SK-N-SH (cell line): ENCODE results near the gene RPGRIP1L. TPM values are rescaled to one million over a fixed set of nuclear protein-coding genes. Genes with fewer than 3 reads are reported as not detected.

ENCODE experiments used
- CTCF ChIA-PET: fragments of 300-600, 350-600 bp; formaldehyde crosslinking; extraction: SDS; loops from one replicate; lab custom pipeline; 2021; lab: Yijun Ruan, JAX
- POLR2A ChIA-PET: fragments of 350-600 bp; sonication (Branson Sonifier 250); formaldehyde crosslinking; extraction: SDS; loops from one replicate; lab custom pipeline; 2020; ENCODE audit warnings: antibody characterized with exemption, inconsistent platforms; lab: Yijun Ruan, JAX
- DNase-seq: peaks from one replicate; pipeline ENCODE4 v3.0.0; 2012
- H2AFZ ChIP-seq: fragments of 200-600 bp; sonication (generic); 2 replicates; pipeline ENCODE4 v1.8.1; 2016; ENCODE audit warnings: antibody characterized with exemption, mild to moderate bottlenecking, low read depth
- H3F3A ChIP-seq: fragments of 200-600 bp; sonication (generic); replicated peaks from 2 replicates; pipeline ENCODE3; 2016; ENCODE audit warnings: antibody characterized with exemption, mild to moderate bottlenecking; ENCODE audit not compliant: insufficient read depth
- H3K27ac ChIP-seq, 2 experiments: fragments of 200-500 bp in 1 of 2; fragments of 200-600 bp in 1 of 2; sonication (Bioruptor generic) in 1 of 2; sonication (generic), shearing (Covaris generic) in 1 of 2; 2 replicates each; pipeline versions ENCODE4 v1.5.1 to v1.6.1; 2014 to 2016; ENCODE audit warnings: low read depth in 2 of 2, inconsistent platforms in 1 of 2, low read length in 1 of 2, mild to moderate bottlenecking in 1 of 2, mixed read lengths in 1 of 2
- H3K27me3 ChIP-seq: fragments of 200-600 bp; sonication (generic), shearing (Covaris generic); 2 replicates; pipeline ENCODE4 v1.6.1; 2016; ENCODE audit warnings: mixed run types; ENCODE audit not compliant: insufficient read depth
- H3K36me3 ChIP-seq, 2 experiments: fragments of 200-500 bp in 1 of 2; fragments of 200-600 bp in 1 of 2; sonication (Bioruptor generic) in 1 of 2; sonication (generic) in 1 of 2; replicated peaks in 1 of 2; 2 replicates each; pipeline versions ENCODE3 to v1.5.1; 2014 to 2016; ENCODE audit warnings: low read length in 1 of 2, mild to moderate bottlenecking in 1 of 2; ENCODE audit not compliant: insufficient read depth in 2 of 2, control insufficient read depth in 1 of 2
- H3K4me1 ChIP-seq, 2 experiments: fragments of 200-500 bp in 1 of 2; fragments of 200-600 bp in 1 of 2; sonication (Bioruptor generic) in 1 of 2; sonication (generic), shearing (Covaris generic) in 1 of 2; 2 replicates each; pipeline versions ENCODE4 v1.5.1 to v1.6.1; 2014 to 2016; ENCODE audit warnings: low read depth in 1 of 2, low read length in 1 of 2, mixed run types in 1 of 2; ENCODE audit not compliant: insufficient read depth in 2 of 2, control insufficient read depth in 1 of 2
- H3K4me2 ChIP-seq: fragments of 200-600 bp; sonication (generic), shearing (Covaris generic); 2 replicates; pipeline ENCODE4 v1.6.1; 2017; ENCODE audit warnings: mixed run types
- H3K4me3 ChIP-seq, 2 experiments: fragments of 200-500 bp in 1 of 2; fragments of 200-600 bp in 1 of 2; sonication (Bioruptor generic) in 1 of 2; sonication (generic), shearing (Covaris generic) in 1 of 2; 2 replicates each; pipeline versions ENCODE4 v1.5.1 to v1.8.1; 2014 to 2016; ENCODE audit warnings: low read depth in 2 of 2, inconsistent platforms in 1 of 2, low read length in 1 of 2, mild to moderate bottlenecking in 1 of 2, mixed read lengths in 1 of 2, moderate library complexity in 1 of 2
- H3K79me2 ChIP-seq: fragments of 200-600 bp; sonication (generic); 2 replicates; pipeline ENCODE4 v1.8.1; 2017; ENCODE audit warnings: mild to moderate bottlenecking; ENCODE audit not compliant: insufficient read depth
- H3K9ac ChIP-seq: fragments of 200-600 bp; sonication (generic); 2 replicates; pipeline ENCODE4 v1.6.1; 2017; ENCODE audit warnings: mixed run types
- H3K9me2 ChIP-seq: fragments of 200-600 bp; sonication (generic); 2 replicates; pipeline ENCODE4 v1.6.1; 2017; ENCODE audit warnings: mixed run types
- H3K9me3 ChIP-seq: fragments of 200-600 bp; sonication (generic); 2 replicates; pipeline ENCODE4 v1.6.1; 2017; ENCODE audit warnings: mixed run types, mild to moderate bottlenecking, moderate library complexity
- H4K20me1 ChIP-seq: fragments of 200-600 bp; sonication (generic); 2 replicates; pipeline ENCODE4 v1.6.1; 2017; ENCODE audit warnings: mild to moderate bottlenecking, mixed run types; ENCODE audit not compliant: insufficient read depth
- ELF1 ChIP-seq: IDR thresholded peaks from 2 replicates; pipeline ENCODE4 v1.4.0; 2012
- FOXM1 ChIP-seq: IDR thresholded peaks from 2 replicates; pipeline ENCODE4 v1.4.0; 2012; ENCODE audit warnings: low read depth, mild to moderate bottlenecking
- GABPA ChIP-seq: IDR thresholded peaks from 2 replicates; pipeline ENCODE4 v1.4.0; 2012; ENCODE audit warnings: low read depth, mild to moderate bottlenecking
- JUND ChIP-seq: IDR thresholded peaks from 2 replicates; pipeline ENCODE4 v1.4.0; 2012
- MEF2A ChIP-seq: IDR thresholded peaks from 2 replicates; pipeline ENCODE4 v1.4.0; 2012; ENCODE audit warnings: low read depth, borderline replicate concordance
- MXI1 ChIP-seq: IDR thresholded peaks from 2 replicates; pipeline ENCODE4 v1.6.1; 2012; ENCODE audit warnings: mild to moderate bottlenecking, low read depth, low read length, improper control_type of control experiment
- NRF1 ChIP-seq: IDR thresholded peaks from 2 replicates; pipeline ENCODE4 v1.6.1; 2012; ENCODE audit warnings: low read depth, mild to moderate bottlenecking, low read length
- POLR2AphosphoS5 ChIP-seq: IDR thresholded peaks from 2 replicates; pipeline ENCODE4 v1.6.1; 2012; ENCODE audit warnings: low read depth, low read length
- RCOR1 ChIP-seq: fragments of 150-350 bp; IDR thresholded peaks from 2 replicates; pipeline ENCODE4 v1.6.1; 2017; ENCODE audit warnings: antibody characterized with exemption, low read length
- RFX5 ChIP-seq: IDR thresholded peaks from 2 replicates; pipeline ENCODE4 v1.6.1; 2012; ENCODE audit warnings: mild to moderate bottlenecking, improper control_type of control experiment, low read length
- RXRA ChIP-seq: IDR thresholded peaks from 2 replicates; pipeline ENCODE4 v1.4.0; 2012; ENCODE audit warnings: low read depth, mild to moderate bottlenecking, borderline replicate concordance
- SIN3A ChIP-seq: IDR thresholded peaks from 2 replicates; pipeline ENCODE4 v1.6.1; 2012; ENCODE audit warnings: low read depth, mild to moderate bottlenecking, low read length, moderate library complexity, borderline replicate concordance
- SMC3 ChIP-seq: IDR thresholded peaks from 2 replicates; pipeline ENCODE4 v1.6.1; 2012; ENCODE audit warnings: low read depth, low read length, improper control_type of control experiment
- TCF12 ChIP-seq: IDR thresholded peaks from 2 replicates; pipeline ENCODE4 v1.4.0; 2012
- YY1 ChIP-seq: IDR thresholded peaks from 2 replicates; pipeline ENCODE4 v1.4.0; 2012; ENCODE audit warnings: low read depth, mild to moderate bottlenecking
- WGBS: methylation state at CpG from one replicate; pipeline ENCODE4 v1.1.6; 2017; ENCODE audit warnings: low lambda C conversion rate; 5-methylcytosine and 5-hydroxymethylcytosine counted together
- polyA plus RNA-seq, 3 experiments: library from polyadenylated mRNA; depleted of rRNA; stranded (reverse); fragments of >200 nt; gene quantifications; 2 replicates each; pipeline ENCODE4 v1.2.3, GENCODE V29; 2012
- TF ChIP-seq, protein P1 (sequence below): IDR thresholded peaks from 2 replicates; pipeline ENCODE4 v1.4.0; 2012; ENCODE audit warnings: low read depth, borderline replicate concordance
- TF ChIP-seq, protein P2 (sequence below): IDR thresholded peaks from 2 replicates; pipeline ENCODE4 v1.4.0; 2012; ENCODE audit warnings: low read depth, borderline replicate concordance

The RPGRIP1L gene
- polyA plus RNA-seq, 1 of the 3 experiments (the other 2 are of a cell fraction) = 5.7 TPM

DNA sequence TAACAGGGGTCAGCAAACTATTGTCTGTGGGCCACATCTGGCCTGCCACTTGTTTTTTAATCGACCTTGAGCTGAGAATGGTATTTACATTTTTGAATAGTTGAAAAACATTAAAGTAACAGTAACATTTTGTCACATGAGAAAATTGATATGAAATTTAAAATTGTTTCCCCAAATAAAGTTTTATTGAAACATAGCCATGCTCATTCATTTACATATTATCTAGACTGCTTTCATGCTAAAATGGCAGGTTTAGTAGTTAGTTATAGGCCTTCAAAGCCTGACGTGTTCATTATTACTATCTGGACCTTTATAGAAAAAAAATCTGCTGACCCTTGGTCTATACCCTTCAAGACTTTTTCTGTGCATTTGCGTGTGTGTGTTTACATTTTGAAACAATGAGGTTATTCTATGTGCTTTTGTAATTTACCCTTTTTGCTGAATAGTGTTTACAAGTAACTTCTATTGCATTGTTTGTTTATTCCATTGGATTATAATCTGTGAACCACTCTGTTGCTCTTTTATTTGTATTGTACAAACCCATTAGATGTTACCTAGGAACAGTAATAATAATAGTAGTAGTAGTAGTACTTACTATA lies 37.4 kb upstream of the RPGRIP1L start:
- ChIA-PET POLR2A (interaction anchor here (0.5 kb wide), 1 partner anchor 237 kb away, joined by 3 read pairs; no protein-coding TSS in a partner anchor), CTCF (interaction anchor here (1.0 to 2.0 kb wide), 4 partner anchors 11 to 191 kb away, joined by 3 to 8 read pairs (median 4); no protein-coding TSS in a partner anchor)
- Histone ChIP-seq H4K20me1 (peaks cover 10% of the 10 kb centered on the region), H3K9me2 (no peaks in the 10 kb centered on the region), H3K4me1 (peaks cover 0 to 16% of the 10 kb centered on the region in 2 experiments; a peak in 2 of 4 replicates), H3F3A (no peaks in the 10 kb centered on the region), H3K4me3 (no peak overlapping the region), H3K4me2 (no peak overlapping the region), H3K27me3 (no peaks in the 10 kb centered on the region), H3K79me2 (peaks cover 49% of the 10 kb centered on the region), H3K36me3 (no peaks in the 10 kb centered on the region), H2AFZ (no peak overlapping the region), H3K9ac (no peak overlapping the region), H3K27ac (no peak overlapping the region)
- DNase-seq = no peak
- WGBS = 69% methylated on average over 3 of the region's 3 CpGs
- TF ChIP-seq, protein P1, sequence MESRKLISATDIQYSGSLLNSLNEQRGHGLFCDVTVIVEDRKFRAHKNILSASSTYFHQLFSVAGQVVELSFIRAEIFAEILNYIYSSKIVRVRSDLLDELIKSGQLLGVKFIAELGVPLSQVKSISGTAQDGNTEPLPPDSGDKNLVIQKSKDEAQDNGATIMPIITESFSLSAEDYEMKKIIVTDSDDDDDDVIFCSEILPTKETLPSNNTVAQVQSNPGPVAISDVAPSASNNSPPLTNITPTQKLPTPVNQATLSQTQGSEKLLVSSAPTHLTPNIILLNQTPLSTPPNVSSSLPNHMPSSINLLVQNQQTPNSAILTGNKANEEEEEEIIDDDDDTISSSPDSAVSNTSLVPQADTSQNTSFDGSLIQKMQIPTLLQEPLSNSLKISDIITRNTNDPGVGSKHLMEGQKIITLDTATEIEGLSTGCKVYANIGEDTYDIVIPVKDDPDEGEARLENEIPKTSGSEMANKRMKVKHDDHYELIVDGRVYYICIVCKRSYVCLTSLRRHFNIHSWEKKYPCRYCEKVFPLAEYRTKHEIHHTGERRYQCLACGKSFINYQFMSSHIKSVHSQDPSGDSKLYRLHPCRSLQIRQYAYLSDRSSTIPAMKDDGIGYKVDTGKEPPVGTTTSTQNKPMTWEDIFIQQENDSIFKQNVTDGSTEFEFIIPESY = no peak
- TF ChIP-seq ELF1 (no peak), MEF2A (no peak), NRF1 (no peak), JUND (no peak), GABPA (no peak), RFX5 (no peak), RXRA (no peak), SIN3A (no peak), TCF12 (no peak), YY1 (no peak), SMC3 (no peak), POLR2AphosphoS5 (no peak), FOXM1 (no peak), MXI1 (no peak), RCOR1 (no peak)
- TF ChIP-seq, protein P2, sequence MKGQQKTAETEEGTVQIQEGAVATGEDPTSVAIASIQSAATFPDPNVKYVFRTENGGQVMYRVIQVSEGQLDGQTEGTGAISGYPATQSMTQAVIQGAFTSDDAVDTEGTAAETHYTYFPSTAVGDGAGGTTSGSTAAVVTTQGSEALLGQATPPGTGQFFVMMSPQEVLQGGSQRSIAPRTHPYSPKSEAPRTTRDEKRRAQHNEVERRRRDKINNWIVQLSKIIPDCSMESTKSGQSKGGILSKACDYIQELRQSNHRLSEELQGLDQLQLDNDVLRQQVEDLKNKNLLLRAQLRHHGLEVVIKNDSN = no peak
- TF ChIP-seq, all 33 proteins: peak for 0
- H3K9me3 ChIP-seq = no peaks in the 10 kb centered on the region

DNA sequence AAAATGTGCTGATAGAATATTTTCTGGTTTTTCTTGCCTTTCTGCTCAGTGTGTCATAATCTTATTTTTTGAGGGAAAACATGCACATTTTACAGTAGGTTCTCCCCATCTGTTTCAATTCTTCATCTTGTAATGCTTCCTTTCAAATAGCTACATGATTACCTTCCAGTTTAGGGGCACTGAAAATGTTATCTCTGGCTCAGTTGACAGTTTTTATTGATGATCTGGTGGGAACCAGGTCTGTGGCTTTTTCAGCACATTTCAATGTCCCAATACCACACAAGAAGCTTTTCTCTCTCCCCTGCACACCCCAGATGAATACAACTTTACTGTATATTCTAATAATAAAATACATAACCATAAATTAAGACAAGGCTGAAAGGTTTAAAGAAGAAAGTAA lies 36.8 kb upstream of the RPGRIP1L start:
- Histone ChIP-seq H3K27me3 (no peaks in the 10 kb centered on the region), H3K4me2 (no peak overlapping the region), H3K9me2 (no peaks in the 10 kb centered on the region), H3K4me1 (peaks cover 0 to 15% of the 10 kb centered on the region in 2 experiments; a peak in 2 of 4 replicates), H3K27ac (no peak overlapping the region), H4K20me1 (peaks cover 10% of the 10 kb centered on the region), H3K4me3 (no peak overlapping the region), H2AFZ (no peak overlapping the region), H3K36me3 (no peaks in the 10 kb centered on the region), H3F3A (no peaks in the 10 kb centered on the region), H3K9me3 (no peaks in the 10 kb centered on the region), H3K9ac (no peak overlapping the region), H3K79me2 (peaks cover 49% of the 10 kb centered on the region)
- CTCF ChIA-PET = interaction anchor here (0.6 to 1.4 kb wide), 3 partner anchors 12 to 191 kb away, joined by 3 read pairs; no protein-coding TSS in a partner anchor
- POLR2A ChIA-PET = no interaction called here
- no peak for TF ChIP-seq POLR2AphosphoS5
- DNase-seq = no peak
